ENCODE data around the gene MMP14. TPM values are rescaled to one million over a fixed set of nuclear protein-coding genes. Genes with fewer than 3 reads are reported as not detected.

MMP14 gene
- total and polyA plus RNA-seq, 12 donors, result 13.6 to 43.3 (median 21.8) TPM

DNA sequence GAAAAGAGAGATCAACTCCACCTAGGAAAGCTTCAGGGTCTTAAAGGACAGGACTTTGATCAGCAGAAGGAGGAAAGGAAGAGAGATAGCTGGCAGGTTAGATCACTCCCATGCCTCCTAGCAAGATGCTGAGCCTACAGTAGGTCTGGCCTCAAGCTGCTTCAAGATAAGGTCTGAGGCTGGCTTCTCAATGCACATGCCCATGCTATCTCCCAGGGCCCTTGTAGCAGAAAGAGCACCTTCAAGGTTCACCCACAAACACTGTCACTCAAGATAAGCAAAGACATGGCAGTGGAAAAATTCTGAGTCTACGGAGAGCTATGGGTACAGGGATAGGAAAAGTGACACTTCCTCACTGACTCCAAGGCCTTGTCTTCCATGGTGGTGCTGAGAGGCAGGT, 61.0 kb downstream of the MMP14 start:
- Histone ChIP-seq H3K9me3 (no peaks in the 10 kb centered on the region), H3K27me3 (no peaks in the 10 kb centered on the region), H3K36me3 (peaks cover 0 to 47% (median 19%) of the 10 kb centered on the region in 9 donors), H3K27ac (no peak overlapping the region), H3K4me1 (peaks cover 0 to 15% (median 0%) of the 10 kb centered on the region in 9 donors), H3K4me3 (no peak overlapping the region)
- intact Hi-C loops (cut with DNase I), result no loop called here
- 76 to 91% methylated on average over 1 of the region's 1 CpG for WGBS, 2 donors
- no peak for DNase-seq
- TF ChIP-seq CTCF (IDR thresholded peaks at IDR 0.05), result no peak
- ATAC-seq, result no peak

Other genes starting within 250 kb of the MMP14 start
- gene DAD1, start 247.4 kb upstream of the MMP14 start, total RNA-seq, result 100 to 1,000 TPM; 115 to 182 (median 136) TPM
- gene DAD1, start 247.4 kb upstream of the MMP14 start, polyA plus RNA-seq, result 100 to 1,000 TPM in 1 of 2 donors, 10 to 100 TPM in 1; 82.4 to 420 TPM
- gene ABHD4, start 238.3 kb upstream of the MMP14 start, total RNA-seq, result 10 to 100 TPM; 14.9 to 35.7 (median 22.7) TPM
- gene ABHD4, start 238.3 kb upstream of the MMP14 start, polyA plus RNA-seq, result 10 to 100 TPM; 13.7 to 15.1 TPM
- gene OR6J1, start 192.2 kb upstream of the MMP14 start, total RNA-seq, result not detected
- gene OR6J1, start 192.2 kb upstream of the MMP14 start, polyA plus RNA-seq, result not detected
- gene OXA1L, start 69.9 kb upstream of the MMP14 start, total RNA-seq, result 100 to 1,000 TPM; 138 to 219 (median 189) TPM
- 100 to 1,000 TPM; 143 to 146 TPM for gene OXA1L, start 69.9 kb upstream of the MMP14 start, polyA plus RNA-seq
- gene SLC7A7, start 21.1 kb upstream of the MMP14 start, total RNA-seq, result 10 to 100 TPM in 1 of 10 donors, 1 to 10 TPM in 9; 1.1 to 16.1 (median 2.8) TPM
- gene SLC7A7, start 21.1 kb upstream of the MMP14 start, polyA plus RNA-seq, result 1 to 10 TPM; 2.3 to 3.7 TPM
- 100 to 1,000 TPM in 7 of 10 donors, 10 to 100 TPM in 3; 90.1 to 117 (median 106) TPM for gene MRPL52, start 6.7 kb upstream of the MMP14 start, total RNA-seq
- 100 to 1,000 TPM; 136 to 300 TPM for gene MRPL52, start 6.7 kb upstream of the MMP14 start, polyA plus RNA-seq
- gene LRP10, start 35.2 kb downstream of the MMP14 start, total RNA-seq, result 100 to 1,000 TPM in 1 of 10 donors, 10 to 100 TPM in 9; 39.3 to 101 (median 50.9) TPM
- 10 to 100 TPM; 10.3 to 38.4 TPM for gene LRP10, start 35.2 kb downstream of the MMP14 start, polyA plus RNA-seq
- under 1 TPM in 4 of 10 donors, not detected in 6; 0.14 to 0.25 (median 0.18) TPM for gene REM2, start 46.6 kb downstream of the MMP14 start, total RNA-seq
- under 1 TPM; 0.07 to 0.22 TPM for gene REM2, start 46.6 kb downstream of the MMP14 start, polyA plus RNA-seq
- 10 to 100 TPM; 27.8 to 58.1 (median 36.1) TPM for gene RBM23, start 82.6 kb downstream of the MMP14 start, total RNA-seq
- 10 to 100 TPM; 24.0 to 30.1 TPM for gene RBM23, start 82.6 kb downstream of the MMP14 start, polyA plus RNA-seq
- gene PRMT5, start 92.8 kb downstream of the MMP14 start, total RNA-seq, result 10 to 100 TPM; 41.5 to 52.6 (median 48.2) TPM
- gene PRMT5, start 92.8 kb downstream of the MMP14 start, polyA plus RNA-seq, result 10 to 100 TPM in 1 of 2 donors, 1 to 10 TPM in 1; 7.8 to 75.1 TPM
- gene HAUS4, start 120.5 kb downstream of the MMP14 start, total RNA-seq, result 10 to 100 TPM; 13.2 to 30.9 (median 19.3) TPM
- 10 to 100 TPM; 14.9 to 18.2 TPM for gene HAUS4, start 120.5 kb downstream of the MMP14 start, polyA plus RNA-seq
- gene AJUBA, start 146.0 kb downstream of the MMP14 start, total RNA-seq, result 10 to 100 TPM in 6 of 10 donors, 1 to 10 TPM in 4; 5.6 to 25.9 (median 11.1) TPM
- gene AJUBA, start 146.0 kb downstream of the MMP14 start, polyA plus RNA-seq, result 1 to 10 TPM; 5.3 to 6.0 TPM
- gene C14orf93, start 173.6 kb downstream of the MMP14 start, total RNA-seq, result 1 to 10 TPM; 3.2 to 6.2 (median 4.8) TPM
- 1 to 10 TPM; 3.2 to 6.7 TPM for gene C14orf93, start 173.6 kb downstream of the MMP14 start, polyA plus RNA-seq
- 100 to 1,000 TPM; 111 to 141 (median 122) TPM for gene PSMB5, start 198.3 kb downstream of the MMP14 start, total RNA-seq
- gene PSMB5, start 198.3 kb downstream of the MMP14 start, polyA plus RNA-seq, result 100 to 1,000 TPM in 1 of 2 donors, 10 to 100 TPM in 1; 35.6 to 206 TPM
- gene PSMB11, start 205.6 kb downstream of the MMP14 start, total RNA-seq, result not detected
- gene PSMB11, start 205.6 kb downstream of the MMP14 start, polyA plus RNA-seq, result not detected
- 1 to 10 TPM in 7 of 10 donors, under 1 TPM in 3; 0.57 to 4.4 (median 1.3) TPM for gene CDH24, start 220.9 kb downstream of the MMP14 start, total RNA-seq
- gene CDH24, start 220.9 kb downstream of the MMP14 start, polyA plus RNA-seq, result 1 to 10 TPM; 1.9 to 9.1 TPM

Measured in heart right ventricle (tissue), 16 donors.